GM12878 (cell line): Measurements from ENCODE around the gene GUK1. TPM values are rescaled to one million over a fixed set of nuclear protein-coding genes. Genes with fewer than 3 reads are reported as not detected.

Source experiments
- DPF2 ChIP-seq: fragments of 450-650 bp; IDR thresholded peaks from 2 replicates; pipeline ENCODE4 v1.6.1; 2017; ENCODE audit warnings: mild to moderate bottlenecking
- EGR1 ChIP-seq, 2 experiments: IDR thresholded peaks; 1 replicate in 1 of 2; 2 replicates in 1 of 2; pipeline ENCODE4 v1.6.1; 2011 to 2012; ENCODE audit warnings: low read depth in 2 of 2, low read length in 2 of 2, borderline replicate concordance in 1 of 2, mild to moderate bottlenecking in 1 of 2, moderate library complexity in 1 of 2
- GABPA ChIP-seq: IDR thresholded peaks from 2 replicates; pipeline ENCODE4 v1.6.1; 2014; ENCODE audit warnings: antibody characterized with exemption, low read depth, mild to moderate bottlenecking, inconsistent platforms
- HDAC2 ChIP-seq: fragments of 200-600 bp; sonication (generic); IDR thresholded peaks from 2 replicates; pipeline ENCODE4 v1.6.1; 2017
- IRF4 ChIP-seq: IDR thresholded peaks from 2 replicates; pipeline ENCODE4 v1.6.1; 2011; ENCODE audit warnings: low read depth, low read length
- JUNB ChIP-seq: IDR thresholded peaks from 2 replicates; pipeline ENCODE4 v1.6.1; 2016; ENCODE audit warnings: antibody characterized with exemption, mild to moderate bottlenecking
- LARP7 ChIP-seq: fragments of 450-650 bp; IDR thresholded peaks from 2 replicates; pipeline ENCODE4 v1.6.1; 2017; ENCODE audit warnings: mild to moderate bottlenecking
- NFXL1 ChIP-seq: fragments of 450-650 bp; IDR thresholded peaks from 2 replicates; pipeline ENCODE4 v1.6.1; 2017; ENCODE audit warnings: antibody characterized with exemption, mild to moderate bottlenecking, borderline replicate concordance
- NR2C2 ChIP-seq: IDR thresholded peaks from 2 replicates; pipeline ENCODE4 v1.6.1; 2011; ENCODE audit warnings: borderline replicate concordance, low read depth; ENCODE audit not compliant: control insufficient read depth, insufficient read length
- POLR2A ChIP-seq: IDR thresholded peaks from 2 replicates; pipeline ENCODE4 v1.6.1; 2011; ENCODE audit warnings: low read depth, mild to moderate bottlenecking, low read length
- RAD51 ChIP-seq: fragments of 450-650 bp; IDR thresholded peaks from 2 replicates; pipeline ENCODE4 v1.6.1; 2016; ENCODE audit warnings: moderate library complexity, mild to moderate bottlenecking, inconsistent platforms
- RB1 ChIP-seq: fragments of 450-650 bp; formaldehyde crosslinking; IDR thresholded peaks from 2 replicates; pipeline ENCODE4 v1.6.1; 2017; ENCODE audit warnings: mild to moderate bottlenecking, borderline replicate concordance
- RBBP5 ChIP-seq: fragments of 200-600 bp; sonication (generic); conservative IDR thresholded peaks from 2 replicates; pipeline ENCODE4 v1.6.1; 2016
- RCOR1 ChIP-seq: conservative IDR thresholded peaks from 2 replicates; pipeline ENCODE4 v1.6.1; 2012; ENCODE audit warnings: low read depth, low read length, improper control_type of control experiment
- RELB ChIP-seq: fragments of 450-650 bp; IDR thresholded peaks from 2 replicates; pipeline ENCODE4 v1.6.1; 2017; ENCODE audit warnings: low read depth, mild to moderate bottlenecking, moderate library complexity
- SMARCA5 ChIP-seq: fragments of 450-650 bp; IDR thresholded peaks from 2 replicates; pipeline ENCODE4 v1.6.1; 2017; ENCODE audit warnings: mild to moderate bottlenecking
- STAT1 ChIP-seq: fragments of 450-650 bp; conservative IDR thresholded peaks from 2 replicates; pipeline ENCODE4 v1.6.1; 2014; ENCODE audit warnings: antibody characterized with exemption, mild to moderate bottlenecking
- TCF12 ChIP-seq: IDR thresholded peaks from 2 replicates; pipeline ENCODE4 v1.6.1; 2011; ENCODE audit warnings: low read depth, mild to moderate bottlenecking, low read length
- TCF3 ChIP-seq: IDR thresholded peaks from 2 replicates; pipeline ENCODE4 v1.6.1; 2012; ENCODE audit warnings: low read depth, mild to moderate bottlenecking, low read length, borderline replicate concordance; ENCODE audit not compliant: insufficient read depth
- USF2 ChIP-seq: IDR thresholded peaks from 2 replicates; pipeline ENCODE4 v1.6.1; 2011; ENCODE audit warnings: low read depth, low read length, improper control_type of control experiment, borderline replicate concordance
- ZNF24 ChIP-seq: fragments of 450-650 bp; IDR thresholded peaks from 2 replicates; pipeline ENCODE4 v1.6.1; 2017; ENCODE audit warnings: antibody characterized with exemption, mild to moderate bottlenecking
- polyA plus RNA-seq, 11 experiments: library from polyadenylated mRNA; depleted of rRNA in 4 of 11; unstranded in 6 of 11; stranded (reverse) in 5 of 11; fragments of >200 nt; fragmentation: Nextera tagmentation in 4 of 11; fragmentation: Illumina TruSeq in 1 of 11; extraction: Ambion mirVana in 4 of 11; extraction: Trizol in 1 of 11; gene quantifications; 1 replicate in 1 of 11; 2 replicates in 10 of 11; pipeline versions ENCODE4 v1.2.1 to v1.2.3, GENCODE V29; 2011 to 2016; ENCODE audit warnings: inconsistent platforms in 2 of 11, missing spikeins in 2 of 11, low read depth in 1 of 11
- total RNA-seq, 4 experiments: library from RNA; depleted of rRNA in 3 of 4; stranded (reverse); fragments of >200 nt in 3 of 4; fragmentation: Illumina TruSeq in 1 of 4; extraction: Trizol in 1 of 4; gene quantifications; 2 replicates each; pipeline versions ENCODE4 v1.2.1 to v1.2.3, GENCODE V29; 2013 to 2021
- TF ChIP-seq, protein P1 (sequence below): fragments of 450-650 bp; IDR thresholded peaks from 2 replicates; pipeline ENCODE4 v1.6.1; 2014; ENCODE audit warnings: mild to moderate bottlenecking
- TF ChIP-seq, protein P2 (sequence below): fragments of 450-650 bp; formaldehyde crosslinking; IDR thresholded peaks from 2 replicates; pipeline ENCODE4 v1.5.0; 2022; ENCODE audit warnings: mild to moderate bottlenecking, missing genetic modification characterization
- TF ChIP-seq, protein P3 (sequence below): fragments of 450-650 bp; IDR thresholded peaks from 2 replicates; pipeline ENCODE4 v1.6.1; 2017; ENCODE audit warnings: borderline replicate concordance

GUK1 gene
- total and polyA plus RNA-seq, 10 of the 15 experiments (the other 5 are each of a cell fraction or from before 2014, with no cell fraction given): 6.3 to 357 (median 203) TPM

- TF ChIP-seq USF2: no peak
- TF ChIP-seq TCF12: 0 out of 2 replicates have a peak, but pooled peaks have one; percentile 14
- TF ChIP-seq HDAC2: no peak
- TF ChIP-seq, protein P1, sequence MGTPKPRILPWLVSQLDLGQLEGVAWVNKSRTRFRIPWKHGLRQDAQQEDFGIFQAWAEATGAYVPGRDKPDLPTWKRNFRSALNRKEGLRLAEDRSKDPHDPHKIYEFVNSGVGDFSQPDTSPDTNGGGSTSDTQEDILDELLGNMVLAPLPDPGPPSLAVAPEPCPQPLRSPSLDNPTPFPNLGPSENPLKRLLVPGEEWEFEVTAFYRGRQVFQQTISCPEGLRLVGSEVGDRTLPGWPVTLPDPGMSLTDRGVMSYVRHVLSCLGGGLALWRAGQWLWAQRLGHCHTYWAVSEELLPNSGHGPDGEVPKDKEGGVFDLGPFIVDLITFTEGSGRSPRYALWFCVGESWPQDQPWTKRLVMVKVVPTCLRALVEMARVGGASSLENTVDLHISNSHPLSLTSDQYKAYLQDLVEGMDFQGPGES: no peak
- no peak for TF ChIP-seq RAD51
- TF ChIP-seq RBBP5: no peak
- TF ChIP-seq STAT1: peak; percentile 80; the same call in 1 of the 2 replicates
- TF ChIP-seq ZNF24: no peak
- TF ChIP-seq NR2C2: no peak
- TF ChIP-seq RB1: peak; percentile 55; the same call in 1 of the 2 replicates
- TF ChIP-seq IRF4: no peak
- peak; percentile 80 for TF ChIP-seq SMARCA5
- peak; percentile 75 for TF ChIP-seq LARP7
- TF ChIP-seq NFXL1: no peak
- no peak for TF ChIP-seq JUNB
- no peak for TF ChIP-seq GABPA
- TF ChIP-seq, protein P2, sequence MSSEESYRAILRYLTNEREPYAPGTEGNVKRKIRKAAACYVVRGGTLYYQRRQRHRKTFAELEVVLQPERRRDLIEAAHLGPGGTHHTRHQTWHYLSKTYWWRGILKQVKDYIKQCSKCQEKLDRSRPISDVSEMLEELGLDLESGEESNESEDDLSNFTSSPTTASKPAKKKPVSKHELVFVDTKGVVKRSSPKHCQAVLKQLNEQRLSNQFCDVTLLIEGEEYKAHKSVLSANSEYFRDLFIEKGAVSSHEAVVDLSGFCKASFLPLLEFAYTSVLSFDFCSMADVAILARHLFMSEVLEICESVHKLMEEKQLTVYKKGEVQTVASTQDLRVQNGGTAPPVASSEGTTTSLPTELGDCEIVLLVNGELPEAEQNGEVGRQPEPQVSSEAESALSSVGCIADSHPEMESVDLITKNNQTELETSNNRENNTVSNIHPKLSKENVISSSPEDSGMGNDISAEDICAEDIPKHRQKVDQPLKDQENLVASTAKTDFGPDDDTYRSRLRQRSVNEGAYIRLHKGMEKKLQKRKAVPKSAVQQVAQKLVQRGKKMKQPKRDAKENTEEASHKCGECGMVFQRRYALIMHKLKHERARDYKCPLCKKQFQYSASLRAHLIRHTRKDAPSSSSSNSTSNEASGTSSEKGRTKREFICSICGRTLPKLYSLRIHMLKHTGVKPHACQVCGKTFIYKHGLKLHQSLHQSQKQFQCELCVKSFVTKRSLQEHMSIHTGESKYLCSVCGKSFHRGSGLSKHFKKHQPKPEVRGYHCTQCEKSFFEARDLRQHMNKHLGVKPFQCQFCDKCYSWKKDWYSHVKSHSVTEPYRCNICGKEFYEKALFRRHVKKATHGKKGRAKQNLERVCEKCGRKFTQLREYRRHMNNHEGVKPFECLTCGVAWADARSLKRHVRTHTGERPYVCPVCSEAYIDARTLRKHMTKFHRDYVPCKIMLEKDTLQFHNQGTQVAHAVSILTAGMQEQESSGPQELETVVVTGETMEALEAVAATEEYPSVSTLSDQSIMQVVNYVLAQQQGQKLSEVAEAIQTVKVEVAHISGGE (CRISPR knock-in tag): no peak
- peak; percentile 96 for TF ChIP-seq POLR2A
- 0 out of 2 replicates have a peak, but pooled peaks have one; percentile 45 for TF ChIP-seq RCOR1
- TF ChIP-seq RELB: no peak
- peak in 1 of 2 experiments; percentile 78; a peak in 2 of 3 replicates for TF ChIP-seq EGR1 (IDR thresholded peaks at IDR 0.05; ENCODE audit: borderline replicate concordance in 1 of 2, low read depth in 2 of 2, low read length in 2 of 2)
- TF ChIP-seq TCF3: 0 out of 2 replicates have a peak, but pooled peaks have one; percentile 69
- TF ChIP-seq DPF2: peak; percentile 79; the same call in 1 of the 2 replicates
- TF ChIP-seq, protein P3, sequence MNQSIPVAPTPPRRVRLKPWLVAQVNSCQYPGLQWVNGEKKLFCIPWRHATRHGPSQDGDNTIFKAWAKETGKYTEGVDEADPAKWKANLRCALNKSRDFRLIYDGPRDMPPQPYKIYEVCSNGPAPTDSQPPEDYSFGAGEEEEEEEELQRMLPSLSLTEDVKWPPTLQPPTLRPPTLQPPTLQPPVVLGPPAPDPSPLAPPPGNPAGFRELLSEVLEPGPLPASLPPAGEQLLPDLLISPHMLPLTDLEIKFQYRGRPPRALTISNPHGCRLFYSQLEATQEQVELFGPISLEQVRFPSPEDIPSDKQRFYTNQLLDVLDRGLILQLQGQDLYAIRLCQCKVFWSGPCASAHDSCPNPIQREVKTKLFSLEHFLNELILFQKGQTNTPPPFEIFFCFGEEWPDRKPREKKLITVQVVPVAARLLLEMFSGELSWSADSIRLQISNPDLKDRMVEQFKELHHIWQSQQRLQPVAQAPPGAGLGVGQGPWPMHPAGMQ: no peak
These were observed at the start of gene GUK1 (continued) for GRCh38 chr1:228139931-228140723.
